Vagina (tissue), 2 donors: ENCODE results near the gene DGKB.

Experiments used
- CTCF ChIP-seq, 3 experiments: fragments of 450-650 bp in 2 of 3; fragments of 200-600 bp in 1 of 3; sonication (generic) in 1 of 3; IDR thresholded peaks; one replicate each; pipeline ENCODE4 v1.5.1; 2017 to 2019; ENCODE audit warnings: antibody characterized with exemption in 3 of 3, mild to moderate bottlenecking in 2 of 3, moderate library complexity in 2 of 3
- POLR2A ChIP-seq, 2 donors: fragments of 450-650 bp; IDR thresholded peaks; one replicate each; pipeline ENCODE4 v1.6.1; 2017; ENCODE audit warnings: antibody characterized with exemption in 2 of 2, mild to moderate bottlenecking in 2 of 2, moderate library complexity in 2 of 2

- TF ChIP-seq CTCF (IDR thresholded peaks at IDR 0.05) = no peak
- no peak for TF ChIP-seq POLR2A (IDR thresholded peaks at IDR 0.05)
These were observed 142.8 kb downstream of the DGKB start for GRCh38 chr7:14759785-14760184.
